Osteocyte (in vitro differentiated cells): Measurements from ENCODE around the gene CCDC88C. TPM values are rescaled to one million over a fixed set of nuclear protein-coding genes. Genes with fewer than 3 reads are reported as not detected.

Experiments used
- DNase-seq: peaks from one replicate; pipeline ENCODE4 v3.0.0; 2021; ENCODE audit warnings: mixed read lengths; ENCODE audit not compliant: unreplicated experiment; ENCODE audit errors: extremely low spot score
- H3K27ac Mint-ChIP-seq: one replicate; pipeline ENCODE4 v1.8.0; 2021; ENCODE audit warnings: mild to moderate bottlenecking, mixed read lengths; ENCODE audit not compliant: unreplicated experiment
- H3K27me3 Mint-ChIP-seq: one replicate; pipeline ENCODE4 v1.8.0; 2021; ENCODE audit warnings: mixed read lengths; ENCODE audit not compliant: unreplicated experiment
- H3K36me3 Mint-ChIP-seq: one replicate; pipeline ENCODE4 v1.8.0; 2021; ENCODE audit warnings: mixed read lengths; ENCODE audit not compliant: unreplicated experiment
- H3K4me1 Mint-ChIP-seq: one replicate; pipeline ENCODE4 v1.8.0; 2021; ENCODE audit warnings: mixed read lengths; ENCODE audit not compliant: unreplicated experiment
- H3K4me3 Mint-ChIP-seq: one replicate; pipeline ENCODE4 v1.8.0; 2021; ENCODE audit warnings: mild to moderate bottlenecking, moderate library complexity, mixed read lengths; ENCODE audit not compliant: unreplicated experiment
- H3K9me3 Mint-ChIP-seq: one replicate; pipeline ENCODE4 v1.8.0; 2021; ENCODE audit warnings: mixed read lengths; ENCODE audit not compliant: unreplicated experiment
- CTCF ChIP-seq: fragments of 200-600 bp; sonication (generic); IDR thresholded peaks from 2 replicates; pipeline ENCODE4 v1.5.0; 2021; ENCODE audit warnings: antibody characterized with exemption, mild to moderate bottlenecking, moderate library complexity
- total RNA-seq: library from RNA; stranded (reverse); gene quantifications from 2 replicates; pipeline ENCODE4 v1.2.1, GENCODE V29; 2021

The CCDC88C gene
- total RNA-seq, 1 donor from 2014 or later, result 1.4 TPM

- Mint-ChIP-seq H3K4me3 (peak overlapping the region; percentile 67), H3K4me1 (peaks cover 10% of the 10 kb centered on the region), H3K27ac (peak overlapping the region; percentile 10), H3K27me3 (peaks cover 15% of the 10 kb centered on the region), H3K9me3 (no peaks in the 10 kb centered on the region), H3K36me3 (no peaks in the 10 kb centered on the region)
- no peak for DNase-seq
- TF ChIP-seq CTCF, result no peak
Observed at GRCh38 chr14:91253795-91254323, 163.8 kb downstream of the CCDC88C start.

GRCh38 chr14:91252871-91253794, 164.5 kb downstream of the CCDC88C start:
- Mint-ChIP-seq H3K27me3 (peaks cover 13% of the 10 kb centered on the region), H3K4me1 (peaks cover 10% of the 10 kb centered on the region), H3K9me3 (no peaks in the 10 kb centered on the region), H3K27ac (no peak overlapping the region), H3K4me3 (peak overlapping the region; percentile 66), H3K36me3 (no peaks in the 10 kb centered on the region)
- no peak for DNase-seq
- TF ChIP-seq CTCF, result no peak

- Mint-ChIP-seq H3K27me3 (peaks cover 4% of the 10 kb centered on the region), H3K4me1 (peaks cover 10% of the 10 kb centered on the region), H3K27ac (no peak overlapping the region), H3K4me3 (no peak overlapping the region), H3K36me3 (no peaks in the 10 kb centered on the region), H3K9me3 (peaks cover 5% of the 10 kb centered on the region)
- no peak for TF ChIP-seq CTCF
- no peak for DNase-seq
Observed at GRCh38 chr14:91250912-91251311, 166.7 kb downstream of the CCDC88C start.

- peaks cover 5% of the 10 kb centered on the region for H3K9me3 Mint-ChIP-seq
- no peak for DNase-seq
- H3K27ac Mint-ChIP-seq, result peak overlapping the region; percentile 52
- H3K36me3 Mint-ChIP-seq, result no peaks in the 10 kb centered on the region
- H3K4me3 Mint-ChIP-seq, result no peak overlapping the region
- H3K27me3 Mint-ChIP-seq, result peaks cover 1% of the 10 kb centered on the region
- peaks cover 11% of the 10 kb centered on the region for H3K4me1 Mint-ChIP-seq
- TF ChIP-seq CTCF, result no peak
Observed at GRCh38 chr14:91249841-91250616, 167.6 kb downstream of the CCDC88C start.
